Measurements from ENCODE around the gene HPCAL1. TPM values are rescaled to one million over a fixed set of nuclear protein-coding genes. Genes with fewer than 3 reads are reported as not detected.
A peak's percentile ranks its signal among the peaks of the same experiment; 100 is the strongest.

HPCAL1 gene
- total and polyA plus RNA-seq, 2 of the 8 experiments (the other 6 are each of a cell fraction or from before 2014, with no cell fraction given), result 5.8 to 8.6 TPM

DNA sequence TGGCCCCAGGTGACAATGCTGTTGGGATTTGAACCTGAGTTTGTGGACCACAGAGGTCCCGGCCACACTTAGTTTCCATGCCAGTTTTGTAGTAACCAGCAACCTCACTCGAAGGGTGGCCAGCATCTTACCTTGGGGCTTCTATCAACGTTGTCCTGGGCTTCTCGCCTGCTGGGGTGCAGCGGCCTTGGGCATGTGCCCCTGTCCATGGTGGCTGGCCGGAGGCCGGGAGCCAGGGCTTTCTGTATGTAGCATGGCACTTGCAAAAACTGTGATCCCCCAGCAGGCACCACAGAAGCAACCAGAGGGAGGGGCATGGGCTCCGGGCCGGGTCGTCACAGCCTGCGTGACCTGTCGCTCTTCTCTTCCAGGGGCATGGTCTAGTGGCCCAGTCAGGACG is 93.8 kb downstream of the HPCAL1 start:
- FAIRE-seq, result no peak
- WGBS, 2 experiments (ENCODE audit: extremely low coverage in 1 of 2, insufficient coverage in 1 of 2, insufficient read length in 1 of 2, insufficient replicate concordance in 2 of 2, low coverage in 1 of 2, low lambda C conversion rate in 2 of 2, missing lambda C conversion rate in 1 of 2), result 91% methylated on average over 13 of the region's 13 CpGs; no CpG with 5 or more reads in 1 of the 2 experiments
- CTCF ChIA-PET (ENCODE audit: partially characterized antibody), result interaction anchor here (0.9 to 6.3 kb wide), 4 partner anchors 12 to 90 kb away, joined by 3 to 48 read pairs (median 10); no protein-coding TSS in a partner anchor
- TF ChIP-seq SAP30 (IDR thresholded peaks at IDR 0.05; ENCODE audit: insufficient read depth, insufficient replicate concordance, low read length), result no peak
- TF ChIP-seq, protein P1, sequence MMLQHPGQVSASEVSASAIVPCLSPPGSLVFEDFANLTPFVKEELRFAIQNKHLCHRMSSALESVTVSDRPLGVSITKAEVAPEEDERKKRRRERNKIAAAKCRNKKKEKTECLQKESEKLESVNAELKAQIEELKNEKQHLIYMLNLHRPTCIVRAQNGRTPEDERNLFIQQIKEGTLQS (IDR thresholded peaks at IDR 0.05; ENCODE audit: insufficient read depth, low read depth, low read length), result no peak
- no peak for TF ChIP-seq JUND (IDR thresholded peaks at IDR 0.05; ENCODE audit: low read length)
- TF ChIP-seq, protein P2, sequence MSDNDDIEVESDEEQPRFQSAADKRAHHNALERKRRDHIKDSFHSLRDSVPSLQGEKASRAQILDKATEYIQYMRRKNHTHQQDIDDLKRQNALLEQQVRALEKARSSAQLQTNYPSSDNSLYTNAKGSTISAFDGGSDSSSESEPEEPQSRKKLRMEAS (IDR thresholded peaks at IDR 0.05), result no peak
- TF ChIP-seq GABPA (IDR thresholded peaks at IDR 0.05; ENCODE audit: borderline replicate concordance, insufficient read depth, low read length), result no peak
- TF ChIP-seq SIN3A (conservative IDR thresholded peaks at IDR 0.05 in 1 of 2, IDR thresholded peaks at IDR 0.05 in 1 of 2; ENCODE audit: low read depth in 1 of 2, low read length in 2 of 2), result no peak
- TF ChIP-seq TEAD4 (IDR thresholded peaks at IDR 0.05; ENCODE audit: low read depth, low read length), result no peak
- no peak for TF ChIP-seq EP300 (IDR thresholded peaks at IDR 0.05; ENCODE audit: borderline replicate concordance in 1 of 2, low read depth in 2 of 2, low read length in 2 of 2)
- TF ChIP-seq JUN (IDR thresholded peaks at IDR 0.05; ENCODE audit: low read depth, low read length), result no peak
- no peak for TF ChIP-seq KDM4A (IDR thresholded peaks at IDR 0.05; ENCODE audit: low read depth, low read length, severe bottlenecking)

More for the DNA sequence above, 93.8 kb downstream of the HPCAL1 start:
- H3K18ac ChIP-seq (ENCODE audit: extremely low read depth, low read length), result no peak overlapping the region
- no peaks in the 10 kb centered on the region for H3K79me2 ChIP-seq (ENCODE audit: control insufficient read depth in 1 of 2, insufficient read depth in 2 of 2, low read length in 2 of 2)
- no peak overlapping the region for H3K23ac ChIP-seq (ENCODE audit: insufficient read length)
- no peak overlapping the region for H2AK5ac ChIP-seq (ENCODE audit: low read depth, low read length)
- H4K91ac ChIP-seq (replicated peaks; ENCODE audit: insufficient read length, low read length), result no peak overlapping the region
- H2BK120ac ChIP-seq (replicated peaks; ENCODE audit: low read depth, low read length), result no peak overlapping the region
- POLR2A ChIA-PET (ENCODE audit: partially characterized antibody), result no interaction called here
- H3K23me2 ChIP-seq (ENCODE audit: low read depth, low read length), result peaks cover 4% of the 10 kb centered on the region; the same call in 1 of the 2 replicates
- DNase-seq (ENCODE audit: low read depth in 1 of 2, low spot score in 2 of 2), result no peak
- H3K79me1 ChIP-seq (ENCODE audit: low read depth, low read length), result no peaks in the 10 kb centered on the region; the same call in none of the 2 replicates
- peak overlapping the region in 1 of 4 experiments; percentile 10; a peak in 1 of 7 replicates for H3K9ac ChIP-seq (replicated peaks in 1 of 4; ENCODE audit: extremely low read depth in 1 of 4, low read depth in 3 of 4, low read length in 3 of 4)
- no peak overlapping the region for H3K56ac ChIP-seq (replicated peaks; ENCODE audit: insufficient read length, low read depth, low read length)
- no peak overlapping the region for H2BK15ac ChIP-seq (ENCODE audit: low read length)
- H2BK20ac ChIP-seq (ENCODE audit: low read length), result no peak overlapping the region
- no peaks in the 10 kb centered on the region for H3K27me3 ChIP-seq (replicated peaks in 1 of 4; ENCODE audit: control insufficient read depth in 3 of 4, extremely low read depth in 1 of 4, insufficient read depth in 3 of 4, low read length in 3 of 4)
- no peak overlapping the region for H3K14ac ChIP-seq (ENCODE audit: insufficient read length)
- no peak overlapping the region for H3K4me2 ChIP-seq (ENCODE audit: insufficient read depth in 1 of 2, low read depth in 2 of 2, low read length in 2 of 2)
- H4K8ac ChIP-seq (ENCODE audit: extremely low read depth, insufficient read depth, low read length), result no peak overlapping the region
- no peaks in the 10 kb centered on the region for H3K36me3 ChIP-seq (ENCODE audit: control insufficient read depth in 2 of 4, insufficient read depth in 4 of 4, low read length in 3 of 4)
- no peak overlapping the region for H3K4ac ChIP-seq (replicated peaks; ENCODE audit: insufficient read length, low read depth, low read length)
- H2BK5ac ChIP-seq (ENCODE audit: low read depth, low read length), result no peak overlapping the region; the same call in 1 of the 2 replicates
- H3K9me3 ChIP-seq (ENCODE audit: insufficient read depth in 2 of 2, low read depth in 1 of 2, low read length in 1 of 2), result no peaks in the 10 kb centered on the region
- no peak overlapping the region for H3K27ac ChIP-seq (ENCODE audit: low read depth, low read length)
- no peaks in the 10 kb centered on the region for H4K20me1 ChIP-seq (replicated peaks in 1 of 2; ENCODE audit: control insufficient read depth in 1 of 2, insufficient read depth in 2 of 2, low read length in 2 of 2)
- H4K5ac ChIP-seq (ENCODE audit: insufficient read length, low read depth, low read length), result no peak overlapping the region
- H2BK12ac ChIP-seq (ENCODE audit: low read depth, low read length), result no peak overlapping the region
- no peak overlapping the region for H3K4me3 ChIP-seq (ENCODE audit: extremely low read depth in 1 of 4, insufficient read depth in 2 of 4, low read depth in 3 of 4, low read length in 4 of 4)
- H2AFZ ChIP-seq (ENCODE audit: low read length), result no peak overlapping the region
- peaks cover 4 to 14% (median 6%) of the 10 kb centered on the region in 4 experiments; a peak in 5 of 7 replicates for H3K4me1 ChIP-seq (replicated peaks in 1 of 4; ENCODE audit: control insufficient read depth in 3 of 4, insufficient read depth in 4 of 4, low read length in 3 of 4)
